NCI-H460 (cell line): Measurements from ENCODE around the gene GRIK4. TPM values are rescaled to one million over a fixed set of nuclear protein-coding genes. Genes with fewer than 3 reads are reported as not detected.
A peak's percentile ranks its signal among the peaks of the same experiment; 100 is the strongest.
"Not testable (repeated sequence)": the region's sequence is repeated elsewhere in the genome, so short reads cannot be mapped to it uniquely, and the experiment has no call there.

Experiments used
- DNase-seq: peaks from one replicate; pipeline ENCODE4 v3.0.0-alpha.2; 2016; ENCODE audit warnings: low read depth; ENCODE audit errors: extremely low read depth
- total RNA-seq: library from RNA; depleted of rRNA; stranded (reverse); fragments of >200 nt; shearing (Covaris generic); gene quantifications from 2 replicates; pipeline ENCODE4 v1.2.3, GENCODE V29; 2014

The GRIK4 gene
- total RNA-seq, 1 experiment from 2014 or later: not detected

GRCh38 chr11:120998581-120998980 lies 487.0 kb downstream of the GRIK4 start:
- DNase-seq: no peak

GRCh38 chr11:121004206-121004840 lies 492.8 kb downstream of the GRIK4 start:
- DNase-seq: no peak

- DNase-seq: no peak
These were observed 495.4 kb downstream of the GRIK4 start for GRCh38 chr11:121006922-121007321.

GRCh38 chr11:121008551-121008950 lies 497.0 kb downstream of the GRIK4 start:
- no peak for DNase-seq

- DNase-seq: no peak
These were observed 500.5 kb downstream of the GRIK4 start for GRCh38 chr11:121012091-121012490.

- no peak for DNase-seq
These were observed 507.2 kb downstream of the GRIK4 start for GRCh38 chr11:121018746-121019145.

GRCh38 chr11:121021718-121022117 lies 510.2 kb downstream of the GRIK4 start:
- not testable (repeated sequence) for DNase-seq

- peak; percentile 44 for DNase-seq
These were observed 512.6 kb downstream of the GRIK4 start, which contains the start of gene TBCEL for GRCh38 chr11:121023848-121024751. TBCEL (plus strand) TSS chr11:121024102; CDS start chr11:121045691, 21,589 bp downstream.

- no peak for DNase-seq
These were observed 513.4 kb downstream of the GRIK4 start for GRCh38 chr11:121024989-121025388.

- DNase-seq: no peak
These were observed 517.6 kb downstream of the GRIK4 start for GRCh38 chr11:121029153-121029552.

GRCh38 chr11:121029813-121030445 lies 518.4 kb downstream of the GRIK4 start:
- DNase-seq: no peak

- DNase-seq: no peak
These were observed 519.6 kb downstream of the GRIK4 start for GRCh38 chr11:121031167-121031566.

- not testable (repeated sequence) for DNase-seq
These were observed 520.1 kb downstream of the GRIK4 start for GRCh38 chr11:121031648-121032047.

GRCh38 chr11:121032546-121032945 lies 521.0 kb downstream of the GRIK4 start:
- no peak for DNase-seq

GRCh38 chr11:121033635-121034034 lies 522.1 kb downstream of the GRIK4 start:
- DNase-seq: no peak

GRCh38 chr11:121035169-121035755 lies 523.7 kb downstream of the GRIK4 start:
- DNase-seq: no peak

- DNase-seq: no peak
These were observed 524.2 kb downstream of the GRIK4 start for GRCh38 chr11:121035780-121036179.

GRCh38 chr11:121037016-121037415 lies 525.5 kb downstream of the GRIK4 start:
- DNase-seq: no peak
